ENCODE results near the gene ZSWIM8. TPM values are rescaled to one million over a fixed set of nuclear protein-coding genes. Genes with fewer than 3 reads are reported as not detected.

ZSWIM8 gene
- total and polyA plus RNA-seq, 2 of the 8 experiments (the other 6 are each of a cell fraction or from before 2014, with no cell fraction given), result 44.7 to 99.7 TPM

GRCh38 chr10:73839276-73839966 lies 54.0 kb downstream of the ZSWIM8 start:
- CTCF ChIA-PET (ENCODE audit: partially characterized antibody), result interaction anchor here (0.9 to 20.8 kb wide), 7 partner anchors 9 to 106 kb away, joined by 3 to 209 read pairs (median 3); no protein-coding TSS in a partner anchor
- Histone ChIP-seq H2AK5ac (ENCODE audit: low read depth, low read length) (no peak overlapping the region), H2BK5ac (ENCODE audit: low read depth, low read length) (no peak overlapping the region), H2BK15ac (ENCODE audit: low read length) (no peak overlapping the region), H3K4me3 (ENCODE audit: extremely low read depth in 1 of 4, insufficient read depth in 2 of 4, low read depth in 3 of 4, low read length in 4 of 4) (no peak overlapping the region), H3K23ac (ENCODE audit: insufficient read length) (no peak overlapping the region), H4K20me1 (replicated peaks in 1 of 2; ENCODE audit: control insufficient read depth in 1 of 2, insufficient read depth in 2 of 2, low read length in 2 of 2) (peaks cover 0 to 9% of the 10 kb centered on the region in 2 experiments), H3K14ac (ENCODE audit: insufficient read length) (no peak overlapping the region), H2BK20ac (ENCODE audit: low read length) (no peak overlapping the region), H3K23me2 (ENCODE audit: low read depth, low read length) (no peaks in the 10 kb centered on the region), H3K79me2 (ENCODE audit: control insufficient read depth in 1 of 2, insufficient read depth in 2 of 2, low read length in 2 of 2) (no peaks in the 10 kb centered on the region), H3K4me1 (replicated peaks in 1 of 4; ENCODE audit: control insufficient read depth in 3 of 4, insufficient read depth in 4 of 4, low read length in 3 of 4) (no peaks in the 10 kb centered on the region), H2AFZ (ENCODE audit: low read length) (no peak overlapping the region), H2BK12ac (ENCODE audit: low read depth, low read length) (no peak overlapping the region), H4K91ac (replicated peaks; ENCODE audit: insufficient read length, low read length) (no peak overlapping the region), H3K9ac (replicated peaks in 1 of 4; ENCODE audit: extremely low read depth in 1 of 4, low read depth in 3 of 4, low read length in 3 of 4) (no peak overlapping the region), H4K5ac (ENCODE audit: insufficient read length, low read depth, low read length) (no peak overlapping the region), H3K27me3 (replicated peaks in 1 of 4; ENCODE audit: control insufficient read depth in 3 of 4, extremely low read depth in 1 of 4, insufficient read depth in 3 of 4, low read length in 3 of 4) (no peaks in the 10 kb centered on the region), H3K56ac (replicated peaks; ENCODE audit: insufficient read length, low read depth, low read length) (no peak overlapping the region), H3K79me1 (ENCODE audit: low read depth, low read length) (no peaks in the 10 kb centered on the region), H3K18ac (ENCODE audit: extremely low read depth, low read length) (no peak overlapping the region), H3K9me3 (ENCODE audit: insufficient read depth in 2 of 2, low read depth in 1 of 2, low read length in 1 of 2) (no peaks in the 10 kb centered on the region), H2BK120ac (replicated peaks; ENCODE audit: low read depth, low read length) (no peak overlapping the region), H4K8ac (ENCODE audit: extremely low read depth, insufficient read depth, low read length) (no peak overlapping the region; the same call in 1 of the 2 replicates), H3K27ac (ENCODE audit: low read depth, low read length) (no peak overlapping the region), H3K36me3 (ENCODE audit: control insufficient read depth in 2 of 4, insufficient read depth in 4 of 4, low read length in 3 of 4) (peaks cover 8 to 37% (median 22%) of the 10 kb centered on the region in 4 experiments; a peak in 6 of 8 replicates), H3K4me2 (ENCODE audit: insufficient read depth in 1 of 2, low read depth in 2 of 2, low read length in 2 of 2) (no peak overlapping the region), H3K4ac (replicated peaks; ENCODE audit: insufficient read length, low read depth, low read length) (no peak overlapping the region)
- no peak for FAIRE-seq
- TF ChIP-seq GABPA (IDR thresholded peaks at IDR 0.05; ENCODE audit: borderline replicate concordance, insufficient read depth, low read length), result no peak
- no peak for TF ChIP-seq KDM4A (IDR thresholded peaks at IDR 0.05; ENCODE audit: low read depth, low read length, severe bottlenecking)
- TF ChIP-seq PHF8 (conservative IDR thresholded peaks at IDR 0.05; ENCODE audit: low read depth, low read length), result no peak
- no peak for TF ChIP-seq CHD2 (IDR thresholded peaks at IDR 0.05; ENCODE audit: low read length)
- no peak for TF ChIP-seq SIN3A (conservative IDR thresholded peaks at IDR 0.05 in 1 of 2, IDR thresholded peaks at IDR 0.05 in 1 of 2; ENCODE audit: low read depth in 1 of 2, low read length in 2 of 2)
- TF ChIP-seq, protein P1, sequence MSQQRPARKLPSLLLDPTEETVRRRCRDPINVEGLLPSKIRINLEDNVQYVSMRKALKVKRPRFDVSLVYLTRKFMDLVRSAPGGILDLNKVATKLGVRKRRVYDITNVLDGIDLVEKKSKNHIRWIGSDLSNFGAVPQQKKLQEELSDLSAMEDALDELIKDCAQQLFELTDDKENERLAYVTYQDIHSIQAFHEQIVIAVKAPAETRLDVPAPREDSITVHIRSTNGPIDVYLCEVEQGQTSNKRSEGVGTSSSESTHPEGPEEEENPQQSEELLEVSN (IDR thresholded peaks at IDR 0.05), result no peak
- no peak for TF ChIP-seq ZNF274 (IDR thresholded peaks at IDR 0.05; ENCODE audit: borderline replicate concordance, extremely low read depth, low read length)
- POLR2A ChIA-PET (ENCODE audit: partially characterized antibody), result interaction anchor here (1.6 kb wide), 1 partner anchor 9 kb away, joined by 3 read pairs; no protein-coding TSS in a partner anchor
- no peak for DNase-seq (ENCODE audit: low read depth in 1 of 2, low spot score in 2 of 2)
- WGBS, 2 experiments (ENCODE audit: extremely low coverage in 1 of 2, insufficient coverage in 1 of 2, insufficient read length in 1 of 2, insufficient replicate concordance in 2 of 2, low coverage in 1 of 2, low lambda C conversion rate in 2 of 2, missing lambda C conversion rate in 1 of 2), result 90% methylated on average over 26 of the region's 40 CpGs; no CpG with 5 or more reads in 1 of the 2 experiments
